PFSK-1 (cell line): ENCODE results near the gene RTN4IP1.

ENCODE experiments used
- FOXP2 ChIP-seq: optimal IDR thresholded peaks from 2 replicates; pipeline ENCODE3; 2011; ENCODE audit warnings: borderline replicate concordance, control low read depth, inconsistent platforms; ENCODE audit not compliant: insufficient read depth; ENCODE audit errors: extremely low read length, extremely low read depth
- POLR2AphosphoS5 ChIP-seq: IDR thresholded peaks from 2 replicates; pipeline ENCODE4 v1.6.1; 2012; ENCODE audit warnings: low read depth, mild to moderate bottlenecking, control low read depth, low read length, moderate library complexity
- REST ChIP-seq, 2 experiments: IDR thresholded peaks; 2 replicates each; pipeline versions ENCODE4 v1.6.1 to v1.8.0; 2011 to 2012; ENCODE audit warnings: low read depth in 2 of 2, low read length in 2 of 2, control low read depth in 1 of 2, inconsistent platforms in 1 of 2, mild to moderate bottlenecking in 1 of 2, moderate library complexity in 1 of 2; ENCODE audit not compliant: insufficient read depth in 1 of 2
- SIN3A ChIP-seq: IDR thresholded peaks from 2 replicates; pipeline ENCODE4 v1.6.1; 2012; ENCODE audit warnings: mild to moderate bottlenecking, low read length, moderate library complexity, borderline replicate concordance; ENCODE audit not compliant: insufficient read depth
- TAF1 ChIP-seq: IDR thresholded peaks from 2 replicates; pipeline ENCODE4 v1.6.1; 2012; ENCODE audit warnings: low read length, control low read depth, borderline replicate concordance; ENCODE audit not compliant: insufficient read depth

The RTN4IP1 gene

DNA sequence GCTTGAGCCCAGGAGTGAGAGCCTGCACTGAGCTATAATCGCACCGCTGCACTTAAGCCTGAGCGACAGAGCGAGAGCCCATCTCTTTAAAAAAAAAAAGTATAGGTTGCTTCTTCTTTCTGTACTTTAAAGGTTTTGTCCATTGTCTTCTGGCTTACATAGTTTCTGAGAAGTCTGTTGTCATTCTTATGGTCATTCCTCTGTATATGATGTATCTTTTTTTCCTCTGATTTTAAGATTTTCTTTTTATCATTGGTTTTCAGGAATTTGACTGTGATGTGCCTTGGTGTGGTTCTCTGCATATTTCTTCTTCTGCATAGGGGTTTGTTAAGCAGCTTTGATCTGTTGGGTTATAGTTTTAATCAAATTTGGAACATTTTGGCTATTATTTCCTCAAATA, 29.2 kb upstream of the RTN4IP1 start:
- TF ChIP-seq TAF1 (no peak), SIN3A (no peak), FOXP2 (no peak), REST (IDR thresholded peaks at IDR 0.05; ENCODE audit: insufficient read depth in 1 of 2, low read depth in 2 of 2, low read length in 2 of 2) (no peak), POLR2AphosphoS5 (no peak)

DNA sequence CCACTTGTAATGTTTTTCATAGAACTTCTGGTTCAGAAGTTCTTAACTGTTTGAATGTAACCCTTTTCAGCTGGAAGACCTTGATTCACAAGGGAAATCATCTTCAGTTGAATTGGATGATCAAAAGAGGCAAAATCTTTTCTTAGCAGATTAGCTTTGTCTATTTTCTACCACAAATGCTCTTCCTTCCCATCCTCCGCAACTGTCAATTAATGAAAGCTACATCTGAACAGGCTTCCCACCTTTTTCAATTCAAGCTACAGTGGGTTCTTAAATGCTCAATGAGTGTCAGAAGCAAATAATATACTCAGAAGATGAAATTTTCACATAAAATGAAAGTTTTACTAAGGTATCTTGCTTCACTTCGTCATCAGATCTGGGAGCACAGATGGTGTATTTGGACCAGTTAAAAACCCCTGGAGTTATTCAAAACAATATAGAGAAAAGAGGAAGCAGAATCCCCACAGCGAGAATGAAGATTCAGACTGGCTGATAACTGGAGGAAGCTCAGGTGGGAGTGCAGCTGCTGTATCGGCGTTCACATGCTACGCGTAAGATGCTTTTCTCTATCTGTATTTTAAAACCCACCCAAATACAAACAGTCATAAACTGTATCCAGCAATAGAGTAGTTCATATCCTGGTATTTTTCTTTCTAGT, 19.5 kb upstream of the RTN4IP1 start:
- TF ChIP-seq FOXP2 = no peak
- TF ChIP-seq REST (IDR thresholded peaks at IDR 0.05; ENCODE audit: insufficient read depth in 1 of 2, low read depth in 2 of 2, low read length in 2 of 2) = no peak
- TF ChIP-seq POLR2AphosphoS5 = no peak
- TF ChIP-seq SIN3A = no peak
- TF ChIP-seq TAF1 = no peak

DNA sequence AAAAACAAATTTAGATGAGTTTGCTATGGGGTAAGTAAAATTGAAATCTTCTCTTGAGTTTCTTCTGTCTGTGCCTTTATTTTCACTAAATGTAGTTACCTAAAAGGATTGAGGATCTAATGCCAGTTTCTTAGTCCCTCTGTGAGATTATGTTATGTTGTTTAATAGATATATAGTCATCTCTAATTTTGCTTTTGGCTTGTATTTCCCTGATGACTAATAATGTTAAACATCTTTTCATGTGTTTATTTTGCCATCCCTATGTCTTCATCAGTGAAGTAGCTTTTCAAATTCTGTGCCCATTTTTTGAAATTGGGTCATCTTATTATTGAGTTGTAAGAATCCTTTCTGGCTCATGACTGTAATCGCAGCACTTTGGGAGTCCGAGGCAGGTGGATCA, 13.8 kb upstream of the RTN4IP1 start:
- no peak for TF ChIP-seq FOXP2
- no peak for TF ChIP-seq SIN3A
- no peak for TF ChIP-seq POLR2AphosphoS5
- no peak for TF ChIP-seq TAF1
- TF ChIP-seq REST (IDR thresholded peaks at IDR 0.05; ENCODE audit: insufficient read depth in 1 of 2, low read depth in 2 of 2, low read length in 2 of 2) = no peak

DNA sequence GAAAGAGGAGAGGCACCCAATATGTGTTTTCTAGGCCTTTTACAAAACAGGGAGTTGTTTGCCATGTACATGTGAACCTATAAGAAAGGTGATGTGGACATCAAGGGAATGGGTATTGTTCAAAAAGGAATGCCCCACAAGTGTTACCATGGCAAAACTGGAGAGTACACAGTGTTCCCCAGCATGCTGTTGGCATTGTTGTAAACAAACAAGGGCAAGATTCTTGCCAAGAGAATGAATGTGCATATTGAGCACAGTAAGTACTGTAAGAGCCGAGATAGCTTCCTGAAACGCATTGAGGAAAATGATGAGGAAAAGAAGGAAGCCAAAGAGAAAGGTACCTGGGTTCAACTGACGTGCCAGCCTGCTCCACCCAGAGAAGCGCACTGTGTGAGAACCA, 13.2 kb upstream of the RTN4IP1 start:
- TF ChIP-seq FOXP2 = no peak
- no peak for TF ChIP-seq POLR2AphosphoS5
- TF ChIP-seq REST (IDR thresholded peaks at IDR 0.05; ENCODE audit: insufficient read depth in 1 of 2, low read depth in 2 of 2, low read length in 2 of 2) = no peak
- TF ChIP-seq TAF1 = no peak
- no peak for TF ChIP-seq SIN3A

DNA sequence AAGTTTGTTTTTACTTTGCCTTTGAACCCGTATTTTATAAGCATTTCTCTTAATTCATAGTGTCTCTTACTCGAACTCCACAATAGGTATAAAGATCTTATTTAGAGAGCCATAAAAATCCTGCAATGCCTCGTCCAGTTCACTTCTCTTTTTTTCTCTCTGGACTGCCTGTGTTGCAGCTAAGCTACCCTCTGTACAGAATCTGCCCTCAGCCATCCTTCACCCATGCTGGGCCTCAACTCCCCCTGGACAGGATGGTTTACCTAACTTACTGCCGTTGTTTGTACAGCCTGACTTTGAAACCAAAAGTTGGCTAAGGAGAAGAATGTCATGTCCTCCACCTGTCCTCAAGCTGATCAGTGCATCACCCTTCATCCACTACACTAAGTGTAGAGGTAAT, 10.5 kb upstream of the RTN4IP1 start:
- TF ChIP-seq REST (IDR thresholded peaks at IDR 0.05; ENCODE audit: insufficient read depth in 1 of 2, low read depth in 2 of 2, low read length in 2 of 2) (no peak), SIN3A (no peak), FOXP2 (no peak), TAF1 (no peak), POLR2AphosphoS5 (no peak)
